Measurements from ENCODE around the gene C12orf57. TPM values are rescaled to one million over a fixed set of nuclear protein-coding genes. Genes with fewer than 3 reads are reported as not detected.

The C12orf57 gene
- total and polyA plus RNA-seq, 2 donors (not counting 1 experiment from before 2014, with no cell fraction given): 107 to 220 TPM

DNA sequence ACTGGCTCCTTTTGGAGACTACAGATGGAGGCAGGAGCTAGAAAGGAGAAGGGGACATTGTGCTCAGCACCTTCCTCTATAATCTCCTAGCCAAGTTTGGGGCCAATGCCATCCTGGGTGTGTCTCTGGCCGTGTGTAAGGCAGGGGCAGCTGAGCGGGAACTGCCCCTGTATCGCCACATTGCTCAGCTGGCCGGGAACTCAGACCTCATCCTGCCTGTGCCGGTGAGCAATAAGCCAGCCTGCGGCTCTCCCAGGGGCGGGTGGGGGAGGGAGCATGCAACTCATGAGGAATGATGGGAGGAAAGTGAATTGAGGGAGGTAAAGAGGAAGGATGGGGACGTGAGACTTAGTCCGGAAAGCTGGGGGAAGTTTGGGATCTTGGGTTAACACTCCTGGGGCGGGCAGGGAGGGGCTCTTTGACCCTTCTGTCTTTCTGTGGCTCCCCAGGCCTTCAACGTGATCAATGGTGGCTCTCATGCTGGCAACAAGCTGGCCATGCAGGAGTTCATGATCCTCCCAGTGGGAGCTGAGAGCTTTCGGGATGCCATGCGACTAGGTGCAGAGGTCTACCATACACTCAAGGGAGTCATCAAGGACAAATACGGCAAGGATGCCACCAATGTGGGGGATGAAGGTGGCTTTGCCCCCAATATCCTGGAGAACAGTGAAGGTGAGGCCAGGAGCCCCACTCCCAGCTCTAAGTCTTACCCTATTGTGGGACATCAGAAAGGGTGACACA is 26.2 kb upstream of the C12orf57 start:
- H3K27me3 ChIP-seq (ENCODE audit: control insufficient read depth, insufficient read depth, low read length): no peaks in the 10 kb centered on the region
- no peak overlapping the region for H3K9ac ChIP-seq (ENCODE audit: insufficient read depth, low read length)
- H3K4me3 ChIP-seq (replicated peaks in 1 of 4; ENCODE audit: control extremely low read depth in 1 of 4, insufficient read depth in 1 of 4, low read depth in 3 of 4, low read length in 4 of 4): no peak overlapping the region
- H3K79me2 ChIP-seq (ENCODE audit: control insufficient read depth, insufficient read depth, low read length): peaks cover 3% of the 10 kb centered on the region
- TF ChIP-seq, protein P1, sequence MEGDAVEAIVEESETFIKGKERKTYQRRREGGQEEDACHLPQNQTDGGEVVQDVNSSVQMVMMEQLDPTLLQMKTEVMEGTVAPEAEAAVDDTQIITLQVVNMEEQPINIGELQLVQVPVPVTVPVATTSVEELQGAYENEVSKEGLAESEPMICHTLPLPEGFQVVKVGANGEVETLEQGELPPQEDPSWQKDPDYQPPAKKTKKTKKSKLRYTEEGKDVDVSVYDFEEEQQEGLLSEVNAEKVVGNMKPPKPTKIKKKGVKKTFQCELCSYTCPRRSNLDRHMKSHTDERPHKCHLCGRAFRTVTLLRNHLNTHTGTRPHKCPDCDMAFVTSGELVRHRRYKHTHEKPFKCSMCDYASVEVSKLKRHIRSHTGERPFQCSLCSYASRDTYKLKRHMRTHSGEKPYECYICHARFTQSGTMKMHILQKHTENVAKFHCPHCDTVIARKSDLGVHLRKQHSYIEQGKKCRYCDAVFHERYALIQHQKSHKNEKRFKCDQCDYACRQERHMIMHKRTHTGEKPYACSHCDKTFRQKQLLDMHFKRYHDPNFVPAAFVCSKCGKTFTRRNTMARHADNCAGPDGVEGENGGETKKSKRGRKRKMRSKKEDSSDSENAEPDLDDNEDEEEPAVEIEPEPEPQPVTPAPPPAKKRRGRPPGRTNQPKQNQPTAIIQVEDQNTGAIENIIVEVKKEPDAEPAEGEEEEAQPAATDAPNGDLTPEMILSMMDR (conservative IDR thresholded peaks at IDR 0.05 in 1 of 2, IDR thresholded peaks at IDR 0.05 in 1 of 2; ENCODE audit: low read depth in 1 of 2, low read length in 2 of 2): no peak
- TF ChIP-seq EZH2 (IDR thresholded peaks at IDR 0.05; ENCODE audit: low read length, missing control alignments): no peak
- H3K36me3 ChIP-seq (ENCODE audit: control insufficient read depth, insufficient read depth, low read length): peaks cover 20% of the 10 kb centered on the region
- H2AFZ ChIP-seq (ENCODE audit: low read length): no peak overlapping the region
- H3K4me2 ChIP-seq (ENCODE audit: extremely low read depth, insufficient read depth, low read length): no peak overlapping the region
- peak in 1 of 2 donors; percentile 79 for DNase-seq (ENCODE audit: low read depth in 2 of 2)
- no peaks in the 10 kb centered on the region for H4K20me1 ChIP-seq (ENCODE audit: control insufficient read depth, extremely low read depth, insufficient read depth, low read length)
- H3K27ac ChIP-seq (ENCODE audit: insufficient read depth, low read length): no peak overlapping the region
- H3K9me3 ChIP-seq (ENCODE audit: control insufficient read depth, insufficient read depth, low read depth, low read length): no peaks in the 10 kb centered on the region
- H3K4me1 ChIP-seq (ENCODE audit: control insufficient read depth, extremely low read depth, insufficient read depth, low read length): peaks cover 2% of the 10 kb centered on the region

DNA sequence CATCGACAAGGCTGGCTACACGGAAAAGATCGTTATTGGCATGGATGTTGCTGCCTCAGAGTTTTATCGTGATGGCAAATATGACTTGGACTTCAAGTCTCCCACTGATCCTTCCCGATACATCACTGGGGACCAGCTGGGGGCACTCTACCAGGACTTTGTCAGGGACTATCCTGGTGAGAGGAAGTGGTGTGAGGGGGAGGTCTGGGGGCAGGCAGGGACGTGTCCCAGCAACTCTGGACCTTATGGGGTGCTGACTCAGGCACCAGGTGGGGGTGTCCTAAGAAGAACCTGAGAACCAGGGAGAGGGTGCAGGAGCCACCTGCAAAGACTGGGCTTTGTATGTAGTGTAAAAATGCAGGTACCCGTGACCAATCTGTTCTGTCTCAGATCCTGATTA is 24.2 kb upstream of the C12orf57 start:
- no peak overlapping the region for H2AFZ ChIP-seq (ENCODE audit: low read length)
- no peak overlapping the region for H3K4me2 ChIP-seq (ENCODE audit: extremely low read depth, insufficient read depth, low read length)
- peaks cover 3% of the 10 kb centered on the region for H3K79me2 ChIP-seq (ENCODE audit: control insufficient read depth, insufficient read depth, low read length)
- H3K36me3 ChIP-seq (ENCODE audit: control insufficient read depth, insufficient read depth, low read length): peaks cover 22% of the 10 kb centered on the region
- H3K4me3 ChIP-seq (replicated peaks in 1 of 4; ENCODE audit: control extremely low read depth in 1 of 4, insufficient read depth in 1 of 4, low read depth in 3 of 4, low read length in 4 of 4): no peak overlapping the region
- H3K9ac ChIP-seq (ENCODE audit: insufficient read depth, low read length): no peak overlapping the region
- no peaks in the 10 kb centered on the region for H3K27me3 ChIP-seq (ENCODE audit: control insufficient read depth, insufficient read depth, low read length)
- TF ChIP-seq, protein P1 (conservative IDR thresholded peaks at IDR 0.05 in 1 of 2, IDR thresholded peaks at IDR 0.05 in 1 of 2; ENCODE audit: low read depth in 1 of 2, low read length in 2 of 2): no peak
- no peak for TF ChIP-seq EZH2 (IDR thresholded peaks at IDR 0.05; ENCODE audit: low read length, missing control alignments)
- no peaks in the 10 kb centered on the region for H4K20me1 ChIP-seq (ENCODE audit: control insufficient read depth, extremely low read depth, insufficient read depth, low read length)
- peaks cover 5% of the 10 kb centered on the region for H3K4me1 ChIP-seq (ENCODE audit: control insufficient read depth, extremely low read depth, insufficient read depth, low read length)
- H3K9me3 ChIP-seq (ENCODE audit: control insufficient read depth, insufficient read depth, low read depth, low read length): no peaks in the 10 kb centered on the region
- H3K27ac ChIP-seq (ENCODE audit: insufficient read depth, low read length): no peak overlapping the region
- DNase-seq (ENCODE audit: low read depth in 2 of 2): no peak

DNA sequence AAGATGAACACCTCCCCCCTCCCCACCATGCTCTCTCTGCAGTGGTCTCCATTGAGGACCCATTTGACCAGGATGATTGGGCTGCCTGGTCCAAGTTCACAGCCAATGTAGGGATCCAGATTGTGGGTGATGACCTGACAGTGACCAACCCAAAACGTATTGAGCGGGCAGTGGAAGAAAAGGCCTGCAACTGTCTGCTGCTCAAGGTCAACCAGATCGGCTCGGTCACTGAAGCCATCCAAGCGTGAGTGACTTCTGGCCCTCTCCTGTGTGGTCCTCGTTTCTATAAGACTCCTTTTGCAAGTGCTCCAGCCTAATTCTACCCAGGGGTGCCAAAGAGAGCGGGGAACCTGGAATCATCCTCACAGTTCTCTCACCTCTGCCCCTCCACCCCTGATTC is 22.3 kb upstream of the C12orf57 start:
- H3K79me2 ChIP-seq (ENCODE audit: control insufficient read depth, insufficient read depth, low read length): no peaks in the 10 kb centered on the region
- no peak for DNase-seq (ENCODE audit: low read depth in 2 of 2)
- H3K4me2 ChIP-seq (ENCODE audit: extremely low read depth, insufficient read depth, low read length): no peak overlapping the region
- no peak for TF ChIP-seq EZH2 (IDR thresholded peaks at IDR 0.05; ENCODE audit: low read length, missing control alignments)
- TF ChIP-seq, protein P1 (conservative IDR thresholded peaks at IDR 0.05 in 1 of 2, IDR thresholded peaks at IDR 0.05 in 1 of 2; ENCODE audit: low read depth in 1 of 2, low read length in 2 of 2): no peak
- peaks cover 20% of the 10 kb centered on the region for H3K36me3 ChIP-seq (ENCODE audit: control insufficient read depth, insufficient read depth, low read length)
- H3K4me3 ChIP-seq (replicated peaks in 1 of 4; ENCODE audit: control extremely low read depth in 1 of 4, insufficient read depth in 1 of 4, low read depth in 3 of 4, low read length in 4 of 4): no peak overlapping the region
- no peaks in the 10 kb centered on the region for H3K9me3 ChIP-seq (ENCODE audit: control insufficient read depth, insufficient read depth, low read depth, low read length)
- H3K27me3 ChIP-seq (ENCODE audit: control insufficient read depth, insufficient read depth, low read length): no peaks in the 10 kb centered on the region
- peaks cover 23% of the 10 kb centered on the region for H3K4me1 ChIP-seq (ENCODE audit: control insufficient read depth, extremely low read depth, insufficient read depth, low read length)
- H3K9ac ChIP-seq (ENCODE audit: insufficient read depth, low read length): no peak overlapping the region
- H2AFZ ChIP-seq (ENCODE audit: low read length): no peak overlapping the region
- no peak overlapping the region for H3K27ac ChIP-seq (ENCODE audit: insufficient read depth, low read length)
- no peaks in the 10 kb centered on the region for H4K20me1 ChIP-seq (ENCODE audit: control insufficient read depth, extremely low read depth, insufficient read depth, low read length)
